Measurements from ENCODE around the gene MFAP3L. TPM values are rescaled to one million over a fixed set of nuclear protein-coding genes. Genes with fewer than 3 reads are reported as not detected.

Gene MFAP3L
- total and polyA plus RNA-seq, 9 donors: 0.38 to 7.6 (median 2.0) TPM

GRCh38 chr4:170017252-170017651, 8.9 kb downstream of the MFAP3L start:
- no peak for DNase-seq
- 70 to 73% (median 71%) methylated on average over 3 of the region's 3 CpGs for WGBS, 3 donors

GRCh38 chr4:170015285-170015684, 10.9 kb downstream of the MFAP3L start:
- intact Hi-C loops (cut with DNase I): no loop called here
- TF ChIP-seq CTCF (IDR thresholded peaks at IDR 0.05) (no peak), POLR2A (IDR thresholded peaks at IDR 0.05) (no peak), EP300 (IDR thresholded peaks at IDR 0.05) (no peak)
- no peak for DNase-seq
- Histone ChIP-seq H3K4me3 (no peak overlapping the region), H3K27ac (no peak overlapping the region), H3K4me1 (ENCODE audit: insufficient read depth) (peaks cover 4% of the 10 kb centered on the region), H3K36me3 (no peaks in the 10 kb centered on the region), H3K9me3 (no peaks in the 10 kb centered on the region), H3K27me3 (no peaks in the 10 kb centered on the region)
- 72 to 83% (median 80%) methylated on average over 4 of the region's 4 CpGs for WGBS, 3 donors

More at GRCh38 chr4:170017252-170017651, 8.9 kb downstream of the MFAP3L start:
- H3K27ac ChIP-seq: no peak overlapping the region
- H3K9me3 ChIP-seq: no peaks in the 10 kb centered on the region
- H3K27me3 ChIP-seq: no peaks in the 10 kb centered on the region
- no peak for TF ChIP-seq POLR2A (IDR thresholded peaks at IDR 0.05)
- TF ChIP-seq EP300 (IDR thresholded peaks at IDR 0.05): no peak
- TF ChIP-seq CTCF (IDR thresholded peaks at IDR 0.05): no peak
- H3K4me1 ChIP-seq (ENCODE audit: insufficient read depth): peaks cover 4% of the 10 kb centered on the region
- H3K4me3 ChIP-seq: no peak overlapping the region
- H3K36me3 ChIP-seq: no peaks in the 10 kb centered on the region
- intact Hi-C loops (cut with DNase I): no loop called here

GRCh38 chr4:170014359-170015011, 11.7 kb downstream of the MFAP3L start:
- H3K27me3 ChIP-seq: no peaks in the 10 kb centered on the region
- peaks cover 4% of the 10 kb centered on the region for H3K4me1 ChIP-seq (ENCODE audit: insufficient read depth)
- WGBS, 3 donors: 3 to 12% (median 9%) methylated on average over 6 of the region's 6 CpGs
- H3K9me3 ChIP-seq: no peaks in the 10 kb centered on the region
- DNase-seq: peak; percentile 11 to 56 (median 32)
- TF ChIP-seq CTCF (IDR thresholded peaks at IDR 0.05): no peak
- no peak for TF ChIP-seq EP300 (IDR thresholded peaks at IDR 0.05)
- TF ChIP-seq POLR2A (IDR thresholded peaks at IDR 0.05): no peak
- H3K27ac ChIP-seq: no peak overlapping the region
- intact Hi-C loops (cut with DNase I): no loop called here
- no peaks in the 10 kb centered on the region for H3K36me3 ChIP-seq
- no peak overlapping the region for H3K4me3 ChIP-seq

GRCh38 chr4:170012629-170012958, 13.6 kb downstream of the MFAP3L start:
- no peaks in the 10 kb centered on the region for H3K9me3 ChIP-seq
- H3K4me3 ChIP-seq: no peak overlapping the region
- no peak for DNase-seq
- no peak overlapping the region for H3K27ac ChIP-seq
- H3K27me3 ChIP-seq: no peaks in the 10 kb centered on the region
- 87 to 94% (median 93%) methylated on average over 2 of the region's 2 CpGs for WGBS, 3 donors
- intact Hi-C loops (cut with DNase I): no loop called here
- no peaks in the 10 kb centered on the region for H3K36me3 ChIP-seq
- H3K4me1 ChIP-seq (ENCODE audit: insufficient read depth): peaks cover 4% of the 10 kb centered on the region
- TF ChIP-seq EP300 (IDR thresholded peaks at IDR 0.05): no peak
- no peak for TF ChIP-seq CTCF (IDR thresholded peaks at IDR 0.05)
- TF ChIP-seq POLR2A (IDR thresholded peaks at IDR 0.05): no peak

Measured in ovary (tissue), 9 donors.